Stimulated activated CD4-positive, alpha-beta T cell treated with anti-CD3 and anti-CD28 coated beads, Interleukin-4, amount 100 ng/mL, for 4 hours (primary cell): ENCODE data around the gene SLC25A17.
"Not testable (repeated sequence)": the region's sequence is repeated elsewhere in the genome, so short reads cannot be mapped to it uniquely, and the experiment has no call there.

Source experiments
- DNase-seq, 2 experiments: peaks; one replicate each; pipeline ENCODE4 v3.0.0-alpha.2; 2020

Gene SLC25A17

GRCh38 chr22:40751250-40751649, 67.9 kb downstream of the SLC25A17 start:
- DNase-seq: no peak

DNA sequence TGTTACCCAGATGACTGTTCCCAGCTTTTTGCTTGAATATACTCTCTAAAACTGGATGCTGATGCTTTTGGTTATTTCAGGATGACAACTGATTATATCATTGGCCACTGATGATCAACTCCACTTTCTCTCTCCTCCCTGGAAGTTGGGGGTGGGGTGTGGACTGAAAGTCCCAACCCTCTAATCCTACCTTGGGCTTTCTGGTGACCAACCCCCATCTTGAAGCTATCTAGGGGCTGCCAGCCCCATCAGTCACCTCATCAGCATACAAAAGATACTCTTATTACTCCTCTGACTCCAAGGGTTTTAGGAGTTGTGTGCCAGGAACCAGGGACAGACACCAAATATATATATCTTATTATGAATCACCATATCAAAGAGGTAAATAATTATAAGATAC, 69.3 kb downstream of the SLC25A17 start:
- DNase-seq: no peak

DNA sequence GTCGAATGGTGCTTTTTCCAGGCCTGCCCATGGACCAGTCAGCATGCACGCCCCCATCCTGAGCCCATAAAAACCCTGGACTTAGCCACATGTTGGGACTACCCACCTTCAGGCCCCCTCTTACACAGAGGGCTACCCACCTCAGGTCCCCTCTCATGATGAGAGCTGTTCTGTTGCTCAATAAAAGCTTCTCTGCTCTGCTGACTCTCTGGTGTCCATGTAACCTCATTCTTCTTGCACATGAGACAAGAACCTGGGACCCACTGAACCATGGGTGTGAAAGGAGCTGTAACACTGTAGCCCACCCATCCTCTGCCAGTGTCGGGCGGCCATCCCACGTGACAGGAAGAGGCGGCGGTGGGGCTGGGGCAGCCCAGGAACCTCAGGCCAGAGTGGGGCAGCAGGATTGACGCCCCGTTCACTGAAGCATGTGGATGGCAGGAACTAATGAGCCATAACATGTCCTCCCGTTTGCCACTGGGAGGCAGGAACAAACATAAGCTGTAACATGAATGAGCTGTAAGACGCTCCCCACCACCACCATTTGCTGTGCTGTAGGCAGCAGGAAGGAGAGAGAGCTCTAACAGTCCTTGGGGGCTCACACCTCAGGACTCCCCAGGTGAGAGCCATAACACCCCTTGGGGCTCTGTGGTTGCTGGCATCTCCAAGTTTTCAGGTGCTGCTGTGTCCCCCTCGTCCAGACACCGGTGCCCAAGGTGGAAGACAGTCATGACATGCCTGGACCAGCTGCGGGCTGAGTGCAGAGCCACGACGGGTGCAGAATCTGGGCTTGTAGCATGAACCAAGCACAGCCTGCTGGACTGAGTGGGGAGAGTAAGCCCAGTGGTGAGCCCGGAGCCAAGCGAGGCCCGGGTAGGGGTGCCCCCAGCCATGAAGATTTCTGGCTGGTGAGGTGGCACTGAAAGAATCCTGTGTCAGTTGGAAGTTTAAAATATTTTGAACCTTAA, 70.5 kb downstream of the SLC25A17 start:
- no peak for DNase-seq

DNA sequence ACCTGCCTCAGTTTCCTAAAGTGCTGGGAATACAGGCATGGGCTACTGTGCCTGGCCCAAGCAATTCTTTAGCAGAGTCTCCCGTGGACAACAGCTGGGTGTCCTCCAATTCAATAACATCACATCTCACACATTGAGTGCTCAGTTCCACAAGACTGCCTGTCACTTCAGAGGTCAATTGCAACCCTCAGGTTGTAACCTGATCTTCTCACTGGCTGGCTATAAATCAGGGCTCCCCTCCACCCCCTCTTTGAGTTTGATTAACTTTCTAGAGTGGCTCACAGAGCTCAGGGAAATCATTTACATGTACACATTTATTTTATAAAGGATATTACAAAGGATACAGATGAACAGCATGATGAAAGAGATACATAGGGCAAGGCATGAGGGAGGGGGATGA, 71.8 kb downstream of the SLC25A17 start:
- no peak for DNase-seq

DNA sequence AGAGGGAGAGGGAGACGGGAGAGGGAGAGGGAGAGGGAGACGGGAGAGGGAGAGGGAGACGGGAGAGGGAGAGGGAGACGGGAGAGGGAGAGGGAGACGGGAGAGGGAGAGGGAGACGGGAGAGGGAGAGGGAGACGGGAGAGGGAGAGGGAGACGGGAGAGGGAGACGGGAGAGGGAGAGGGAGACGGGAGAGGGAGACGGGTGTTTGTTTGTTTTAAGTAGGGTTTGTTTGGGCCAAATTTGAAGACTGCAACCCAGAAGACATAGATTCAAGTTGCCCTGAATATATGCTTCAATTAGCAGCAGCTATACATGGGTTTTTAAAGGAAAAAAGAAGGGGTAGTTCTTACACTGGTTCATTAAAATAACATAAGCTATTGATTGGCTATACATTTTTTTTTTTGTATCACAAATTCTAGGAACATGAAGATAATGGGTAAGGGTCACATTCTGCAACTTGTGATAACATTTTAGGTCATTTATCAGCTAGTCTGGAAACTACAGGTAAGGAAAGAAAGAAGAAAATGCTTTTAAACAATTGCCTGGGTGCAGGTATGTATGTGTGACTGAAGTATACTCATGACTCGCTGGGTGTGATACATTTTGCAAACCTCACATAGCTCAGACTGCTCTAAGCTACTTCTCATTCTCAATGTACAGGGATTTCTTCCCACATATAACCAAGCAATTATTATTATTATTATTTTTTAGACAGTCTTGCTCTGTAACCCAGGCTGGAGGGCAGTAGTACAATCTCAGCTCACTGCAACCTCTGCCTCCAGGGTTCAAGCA, 72.5 kb downstream of the SLC25A17 start:
- no peak for DNase-seq

DNA sequence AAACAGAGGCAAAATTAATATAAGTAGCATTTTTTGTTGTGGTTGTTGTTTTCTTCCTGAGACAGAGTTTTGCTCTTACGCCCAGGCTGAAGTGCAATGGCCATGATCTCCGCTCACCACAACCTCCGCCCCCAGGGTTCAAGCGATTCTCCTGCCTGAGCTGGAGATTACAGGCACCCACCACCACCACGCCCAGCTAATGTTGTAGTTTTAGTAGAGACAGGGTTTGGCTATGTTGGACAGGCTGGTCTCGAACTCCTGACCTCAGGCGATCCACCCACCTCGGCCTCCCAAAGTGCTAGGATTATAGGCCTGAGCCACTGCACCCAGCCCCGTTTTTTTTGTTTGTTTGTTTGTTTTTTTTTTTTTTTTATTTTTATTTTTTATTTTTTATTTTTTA, 75.4 kb downstream of the SLC25A17 start:
- DNase-seq: no peak

DNA sequence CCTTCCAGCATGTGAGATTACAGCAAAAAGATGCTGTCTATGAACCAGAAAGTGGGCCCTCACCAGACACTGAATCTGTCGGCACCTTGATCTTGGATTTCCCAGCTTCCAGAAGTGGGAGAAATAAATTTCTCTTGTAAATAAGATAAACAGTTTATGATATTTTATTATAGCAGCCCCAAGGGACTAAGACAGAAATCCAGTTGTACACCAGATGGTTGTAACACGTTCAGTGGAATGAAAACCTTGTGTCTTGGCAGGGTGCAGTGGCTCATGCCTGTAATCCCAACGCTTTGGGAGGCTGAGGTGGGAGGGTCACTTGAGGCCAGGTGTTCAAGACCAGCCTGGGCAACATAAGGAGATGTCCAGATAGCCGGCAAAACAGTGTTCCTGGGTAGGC, 78.0 kb downstream of the SLC25A17 start:
- DNase-seq: no peak

- DNase-seq: no peak
Measured at GRCh38 chr22:40739721-40740120, 79.4 kb downstream of the SLC25A17 start.

DNA sequence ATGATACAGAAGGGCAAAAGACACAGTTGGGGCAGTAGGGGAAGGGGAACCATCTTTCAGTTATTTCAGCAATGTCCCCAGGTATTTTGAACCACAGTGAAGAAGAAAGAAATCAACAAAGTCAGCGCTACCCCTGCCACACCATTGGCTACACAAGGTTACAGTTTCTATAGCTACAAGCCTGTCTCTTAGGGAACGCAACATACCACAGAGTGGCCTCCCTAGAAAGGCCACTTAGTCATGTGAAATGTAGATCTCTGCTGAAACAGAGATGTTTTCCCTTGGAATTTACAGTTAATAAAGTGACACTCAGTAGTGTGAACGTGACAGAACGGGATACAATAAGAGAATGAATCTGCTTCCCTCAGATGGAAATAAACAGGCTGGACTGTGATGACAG, 85.2 kb downstream of the SLC25A17 start:
- DNase-seq: no peak

GRCh38 chr22:40732999-40733292, 86.2 kb downstream of the SLC25A17 start:
- DNase-seq: no peak

- no peak for DNase-seq
Measured at GRCh38 chr22:40729284-40729683, 89.9 kb downstream of the SLC25A17 start.

DNA sequence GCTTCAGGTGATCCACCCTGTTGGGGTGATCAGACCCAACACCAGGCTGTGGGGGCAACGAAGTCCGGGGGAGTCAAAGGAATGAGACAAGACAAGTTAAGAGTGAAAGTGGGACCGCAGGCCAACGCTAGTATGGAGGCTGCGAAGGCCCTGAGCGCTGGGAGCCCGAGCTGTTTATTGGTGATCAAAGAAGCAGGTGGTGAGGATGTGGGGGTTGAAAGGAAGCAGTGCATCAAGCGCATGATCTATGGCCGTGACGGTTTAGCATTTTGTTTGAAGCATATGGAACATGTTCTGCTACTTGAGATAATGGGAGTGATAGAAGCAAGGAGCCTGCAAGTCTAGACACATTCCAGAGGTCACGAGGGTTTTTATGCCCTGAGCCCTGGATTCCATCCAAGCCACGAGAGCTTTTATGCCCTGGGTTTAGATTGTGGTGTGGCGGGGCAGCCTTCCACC, 90.4 kb downstream of the SLC25A17 start:
- peak; percentile 32 to 65 for DNase-seq

GRCh38 chr22:40727964-40728615, 91.1 kb downstream of the SLC25A17 start:
- DNase-seq: no peak

DNA sequence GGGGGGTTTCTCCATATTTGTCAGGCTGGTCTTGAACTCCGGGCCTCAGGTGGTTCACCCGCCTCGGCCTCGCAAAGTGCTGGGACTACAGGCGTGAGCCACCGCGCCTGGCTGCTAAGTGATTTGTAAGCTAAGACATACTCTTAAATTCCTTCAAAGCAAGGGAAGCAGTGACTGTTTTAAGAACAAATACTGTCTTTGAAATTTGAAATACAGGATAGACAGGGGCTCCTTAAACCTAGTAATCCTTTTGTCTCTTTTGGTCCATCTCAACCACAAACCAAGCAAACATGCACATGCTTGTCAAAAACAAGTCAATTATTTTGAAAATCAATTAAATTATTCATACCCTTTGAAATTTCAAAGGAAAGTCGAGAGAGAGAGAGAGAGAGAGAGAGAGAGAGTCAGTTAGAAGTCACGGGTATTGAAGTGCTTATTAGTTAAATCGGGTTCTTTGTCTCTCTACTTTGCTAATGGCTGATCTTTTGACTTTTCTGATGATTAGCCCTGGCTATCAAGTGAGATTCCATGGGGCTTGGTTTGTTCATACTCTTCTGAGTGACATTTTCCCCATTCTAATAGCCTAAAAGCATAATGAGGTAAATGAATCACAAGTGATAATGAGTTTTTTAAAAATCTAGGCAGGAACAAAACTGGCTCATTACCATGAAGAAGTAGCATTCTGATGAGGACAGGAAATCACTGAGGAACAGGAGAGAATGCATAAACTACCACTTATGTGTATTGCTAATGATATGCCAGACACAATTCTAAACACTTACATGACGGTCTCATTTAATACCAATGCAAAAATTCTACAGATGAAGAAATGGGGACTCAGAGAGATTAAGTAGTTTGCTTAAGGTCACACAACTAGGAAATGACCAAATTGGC, 91.8 kb downstream of the SLC25A17 start:
- no peak for DNase-seq

GRCh38 chr22:40726514-40726913, 92.6 kb downstream of the SLC25A17 start:
- no peak for DNase-seq

DNA sequence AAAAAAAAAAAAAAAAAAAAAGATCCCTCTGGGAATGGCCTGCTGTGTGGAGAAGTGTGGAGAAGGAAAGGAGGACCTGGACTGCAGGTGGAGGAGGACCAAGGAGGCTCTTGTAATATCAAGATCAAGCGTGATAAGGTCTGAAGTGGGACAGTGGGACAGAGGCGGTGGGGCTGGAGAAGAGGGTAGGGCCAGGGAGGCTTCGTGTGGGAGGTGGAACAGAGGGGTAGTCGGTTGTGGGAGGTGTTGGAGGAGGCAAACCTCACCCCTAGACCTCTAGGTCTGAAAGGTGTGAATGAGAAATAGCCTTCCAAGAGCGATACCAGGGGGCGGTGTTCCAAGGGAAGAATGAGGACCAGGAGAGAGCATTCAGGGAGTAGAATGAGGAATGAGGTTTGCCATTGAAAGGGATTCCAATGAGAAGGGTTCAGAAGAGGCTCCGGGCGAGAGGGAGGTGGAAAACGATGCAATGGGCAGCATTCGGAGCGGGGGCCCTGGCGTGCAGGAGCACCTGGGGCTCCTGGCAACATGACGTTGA, 95.7 kb downstream of the SLC25A17 start:
- DNase-seq: no peak

GRCh38 chr22:40721266-40721665, 97.9 kb downstream of the SLC25A17 start:
- no peak for DNase-seq

GRCh38 chr22:40720538-40721256, 98.4 kb downstream of the SLC25A17 start:
- DNase-seq: no peak

GRCh38 chr22:40720156-40720537, 99.0 kb downstream of the SLC25A17 start:
- DNase-seq: not testable (repeated sequence)
